ENCODE measurements around the gene ESRRG.
"Not testable (repeated sequence)": the region's sequence is repeated elsewhere in the genome, so short reads cannot be mapped to it uniquely, and the experiment has no call there.

Gene ESRRG

DNA sequence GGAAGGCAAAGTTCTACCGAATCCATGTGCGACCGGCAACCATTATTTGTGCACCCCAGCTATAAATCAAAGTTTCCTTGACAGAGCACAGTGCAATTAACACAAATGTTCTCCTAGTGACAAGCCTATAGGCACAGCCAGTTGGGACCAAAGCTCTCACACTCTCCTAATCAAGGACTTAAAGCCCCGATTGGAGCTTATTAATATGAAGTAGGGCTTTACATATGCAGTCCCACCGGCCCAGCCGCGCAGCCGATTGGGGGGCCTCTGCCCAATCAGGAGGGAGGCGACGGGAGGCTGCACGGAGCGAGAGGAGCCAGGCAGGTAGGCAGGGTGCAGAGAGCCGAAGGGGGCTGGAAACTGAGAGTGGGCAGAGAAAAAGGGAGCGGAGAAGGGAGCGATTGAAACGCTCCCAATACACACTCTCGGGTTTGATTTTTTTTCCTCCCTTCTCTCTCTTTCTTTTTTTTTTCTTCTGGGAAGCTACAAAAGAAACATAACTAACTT, at the start of gene ESRRG:
TSS of gene ESRRG (minus strand) at position 156 of the 507 bp plus-strand sequence. CDS start at position 26, 130 bp downstream.
- DNase-seq: peak in 1 of 2 donors; percentile 1

DNA sequence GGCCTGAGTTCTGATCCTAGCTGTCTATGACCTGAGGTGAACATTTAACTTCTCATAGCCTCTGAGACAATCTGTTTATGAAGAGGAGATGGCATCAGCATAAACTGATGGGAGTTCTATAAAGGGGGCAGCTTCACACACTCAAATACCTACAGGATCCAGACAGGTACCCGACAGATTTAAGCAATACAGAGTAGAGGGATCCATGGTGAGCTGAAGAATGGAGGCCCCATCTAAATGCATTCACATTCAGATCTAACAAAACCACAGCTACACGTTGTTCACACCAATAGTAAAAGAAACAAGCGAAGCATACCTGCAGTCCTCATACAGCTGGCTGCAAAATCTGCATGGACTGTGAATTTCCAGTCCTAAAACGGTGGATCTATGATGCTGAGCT, 48.7 kb upstream of the ESRRG start:
- DNase-seq: no peak

- DNase-seq: no peak
These were observed 43.6 kb upstream of the ESRRG start for GRCh38 chr1:216766633-216767327.

DNA sequence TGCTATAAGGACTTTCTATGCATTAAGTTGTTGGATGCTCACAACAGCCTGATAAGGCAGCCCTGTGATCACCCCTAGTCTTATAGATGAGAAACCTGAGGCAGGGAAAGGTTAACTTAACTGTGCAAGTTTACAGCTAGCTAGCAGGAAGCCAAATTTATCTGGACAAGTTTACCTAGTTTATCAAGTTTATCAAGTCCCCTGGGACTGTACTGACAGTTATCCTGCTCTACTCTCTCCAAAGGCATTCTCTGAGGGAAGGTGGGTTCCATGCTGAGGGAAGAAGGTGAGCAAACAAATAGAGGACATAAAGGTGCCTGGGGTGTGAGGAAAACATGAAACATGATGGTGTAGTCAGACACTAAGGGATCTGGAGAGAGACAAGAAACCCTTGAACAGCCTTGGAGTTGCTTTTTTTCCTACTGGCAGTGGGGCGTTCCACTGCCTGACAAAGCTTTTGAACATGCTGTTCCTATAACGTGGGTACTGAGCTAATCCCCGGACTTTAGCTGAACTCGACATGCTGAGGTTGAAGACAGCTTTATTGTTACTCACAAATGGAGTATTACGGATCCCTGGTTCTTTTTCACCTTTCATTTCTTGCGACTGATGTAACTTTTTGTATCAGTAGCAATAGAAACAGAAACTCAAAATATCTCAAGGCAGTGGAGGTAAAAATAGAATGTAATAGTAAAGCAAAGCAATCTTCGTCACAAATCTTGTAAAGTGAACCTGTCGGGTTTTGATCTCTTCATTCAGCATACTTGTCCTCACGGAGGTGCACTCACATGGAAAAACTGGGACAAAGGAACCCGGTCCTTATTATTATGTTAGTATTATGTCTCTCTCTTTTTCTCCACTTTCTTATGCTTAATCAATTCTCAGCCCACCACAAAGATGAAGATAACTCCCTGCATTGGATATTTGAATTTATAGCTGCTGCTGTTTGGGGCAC, 42.4 kb upstream of the ESRRG start:
- no peak for DNase-seq

- DNase-seq: no peak
These were observed 34.9 kb upstream of the ESRRG start for GRCh38 chr1:216758161-216758560.

DNA sequence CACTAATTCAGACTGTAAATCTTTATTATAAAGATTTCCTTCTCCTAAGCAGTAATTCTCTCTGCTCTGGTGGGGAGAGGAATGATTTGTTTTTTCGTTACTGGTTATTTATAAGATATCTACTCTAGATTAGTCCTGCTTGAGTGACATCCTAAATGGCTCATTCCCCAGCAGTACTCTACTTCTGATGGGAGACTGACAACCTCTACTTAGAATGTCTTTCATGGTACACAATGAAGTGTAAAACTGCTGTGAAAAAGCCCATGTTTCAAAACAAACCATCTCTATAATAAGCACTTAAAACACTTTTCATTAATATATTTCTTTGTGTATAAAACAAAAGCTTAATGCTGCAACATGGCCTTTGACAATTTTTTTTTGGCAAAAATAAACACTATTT, 33.9 kb upstream of the ESRRG start:
- no peak for DNase-seq

GRCh38 chr1:216750961-216751360, 27.7 kb upstream of the ESRRG start:
- no peak for DNase-seq

GRCh38 chr1:216750031-216750627, 26.9 kb upstream of the ESRRG start:
- DNase-seq: no peak

GRCh38 chr1:216749232-216749631, 26.0 kb upstream of the ESRRG start:
- no peak for DNase-seq

DNA sequence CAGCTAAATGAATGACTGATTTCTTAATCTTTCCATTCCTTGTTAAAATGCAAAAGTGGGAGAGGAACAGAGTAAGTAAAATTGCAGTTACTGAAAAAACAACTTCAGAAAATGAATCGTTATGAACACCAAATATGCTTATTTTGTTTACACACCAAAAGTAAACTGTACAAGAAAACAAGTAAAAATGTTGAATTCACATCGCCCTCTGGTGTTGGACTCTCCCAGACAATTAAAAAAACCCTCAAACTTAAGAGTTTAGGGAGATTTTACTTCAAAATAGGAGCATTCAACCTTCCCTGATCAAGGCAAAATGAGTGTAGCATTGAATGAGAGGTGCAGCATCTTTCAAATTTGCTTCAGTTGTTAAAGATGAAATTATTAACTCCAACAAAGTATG, 19.4 kb upstream of the ESRRG start:
- no peak for DNase-seq

DNA sequence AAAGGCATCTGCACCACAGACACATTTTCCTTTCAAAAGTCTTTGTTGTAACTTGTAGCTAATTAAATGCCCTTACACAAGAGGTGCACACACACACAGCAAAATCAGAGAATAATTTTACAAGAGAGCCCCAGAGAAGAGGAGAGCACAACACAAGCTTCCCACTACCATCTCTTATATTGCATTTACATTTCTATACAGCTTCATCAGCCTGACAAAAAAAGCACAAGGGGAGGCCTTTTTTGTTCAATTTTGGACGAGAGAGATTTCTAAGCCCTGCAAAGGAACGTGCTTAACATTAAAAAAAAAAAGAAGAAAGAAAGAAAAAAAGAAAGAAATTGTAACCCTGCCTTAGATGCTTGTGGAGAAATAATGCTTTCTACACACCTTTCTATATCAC, 17.1 kb upstream of the ESRRG start:
- DNase-seq: no peak

DNA sequence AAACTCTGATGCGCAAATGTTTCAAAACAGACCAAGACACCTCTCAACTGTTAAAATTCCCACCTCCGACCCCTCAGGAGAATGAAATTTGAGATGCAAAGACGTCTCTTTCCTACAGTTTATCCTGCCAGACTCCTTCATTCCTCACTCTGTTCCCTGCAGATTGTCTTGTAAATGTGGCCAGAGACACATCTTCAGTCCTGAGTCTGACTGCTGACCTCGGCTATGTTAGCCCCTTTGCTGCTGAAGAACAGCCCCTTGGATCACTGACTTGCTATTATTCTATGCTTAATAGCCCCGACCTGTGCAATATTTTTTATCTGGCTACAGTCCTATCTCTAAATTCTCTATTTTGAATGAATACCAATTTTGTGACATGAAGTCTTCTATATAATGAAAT, 16.6 kb upstream of the ESRRG start:
- DNase-seq: no peak

- no peak for DNase-seq
These were observed 8.9 kb upstream of the ESRRG start for GRCh38 chr1:216732121-216732520.

GRCh38 chr1:216731562-216731961, 8.3 kb upstream of the ESRRG start:
- DNase-seq: no peak

GRCh38 chr1:216726435-216726834, 3.2 kb upstream of the ESRRG start:
- DNase-seq: no peak

DNA sequence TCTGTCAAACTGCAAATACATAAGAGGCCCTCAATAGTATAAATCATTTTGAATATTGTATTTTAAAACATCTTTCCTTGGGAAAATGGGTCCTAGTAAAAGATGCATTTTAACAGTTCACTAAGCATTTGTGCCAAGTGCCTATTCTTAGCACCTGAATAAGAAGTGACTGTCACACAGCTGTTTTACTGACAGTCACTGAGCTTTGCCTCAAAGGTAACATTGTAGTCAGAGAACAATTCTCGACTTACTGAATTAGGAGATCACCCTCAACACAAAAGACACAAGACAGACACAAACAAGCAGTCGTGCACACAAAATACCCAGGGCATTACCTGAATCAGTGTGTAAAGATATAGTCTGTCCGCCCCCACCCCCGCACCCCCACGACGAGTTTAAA, 408 bp downstream of the ESRRG start:
- no peak for DNase-seq

DNA sequence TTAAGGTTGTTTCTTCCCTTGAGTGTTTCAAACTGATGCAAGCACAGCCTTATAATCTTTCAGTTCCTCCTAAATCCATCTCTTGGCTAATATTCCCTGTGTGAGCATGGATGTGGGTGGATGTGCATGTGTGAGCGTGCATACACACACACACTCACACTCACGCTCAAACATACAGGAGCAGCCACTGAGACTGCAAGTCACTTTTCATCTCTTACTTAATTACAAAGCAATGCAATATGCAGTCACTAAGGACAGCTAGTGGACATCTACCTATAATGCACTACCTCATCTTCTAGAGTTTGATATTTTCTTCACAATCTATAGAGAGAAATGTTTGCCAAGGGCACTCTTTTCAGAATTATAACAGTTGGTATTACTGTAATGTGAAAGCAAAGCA, 1.4 kb downstream of the ESRRG start:
- no peak for DNase-seq

DNA sequence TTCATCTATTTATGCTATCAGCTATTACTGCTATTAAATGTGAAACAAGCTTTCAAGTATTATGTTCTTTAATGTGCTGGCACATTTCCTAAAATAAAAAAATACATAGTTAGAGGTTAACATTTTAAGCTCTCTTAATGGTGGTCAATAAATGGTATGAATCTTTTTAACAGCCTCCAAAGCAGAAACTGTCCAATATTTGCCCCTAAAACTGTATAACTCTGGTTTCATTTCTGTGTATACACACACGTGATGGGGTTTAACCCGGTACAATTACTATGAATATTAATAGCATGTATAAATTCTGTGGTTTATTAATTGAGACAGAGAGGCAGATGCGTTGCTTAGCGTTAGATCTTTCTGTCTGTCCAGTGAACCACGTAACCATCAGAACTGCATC, 2.2 kb downstream of the ESRRG start:
- no peak for DNase-seq

GRCh38 chr1:216711712-216712111, 11.5 kb downstream of the ESRRG start:
- no peak for DNase-seq

- no peak for DNase-seq
These were observed 12.5 kb downstream of the ESRRG start for GRCh38 chr1:216710598-216711333.

DNA sequence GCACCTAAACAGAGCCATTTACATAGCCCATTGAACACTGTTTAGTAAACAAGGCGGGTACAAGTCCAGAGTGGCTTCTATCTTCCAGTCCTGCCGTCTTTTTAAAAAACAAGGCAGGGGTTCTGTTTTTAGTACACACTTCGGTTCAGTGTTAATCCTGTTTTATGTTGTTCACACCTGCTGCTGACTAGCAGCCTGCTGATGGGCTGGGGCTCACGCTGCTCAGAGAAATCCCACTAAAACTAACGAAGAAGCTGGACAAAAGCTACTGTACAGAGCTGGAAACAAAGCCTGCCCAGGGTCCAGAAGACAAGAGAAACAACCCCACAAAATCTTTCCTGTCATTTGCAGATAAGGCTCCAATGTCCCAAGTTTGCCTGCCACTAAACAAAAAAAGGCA, 13.2 kb downstream of the ESRRG start:
- DNase-seq: no peak

DNA sequence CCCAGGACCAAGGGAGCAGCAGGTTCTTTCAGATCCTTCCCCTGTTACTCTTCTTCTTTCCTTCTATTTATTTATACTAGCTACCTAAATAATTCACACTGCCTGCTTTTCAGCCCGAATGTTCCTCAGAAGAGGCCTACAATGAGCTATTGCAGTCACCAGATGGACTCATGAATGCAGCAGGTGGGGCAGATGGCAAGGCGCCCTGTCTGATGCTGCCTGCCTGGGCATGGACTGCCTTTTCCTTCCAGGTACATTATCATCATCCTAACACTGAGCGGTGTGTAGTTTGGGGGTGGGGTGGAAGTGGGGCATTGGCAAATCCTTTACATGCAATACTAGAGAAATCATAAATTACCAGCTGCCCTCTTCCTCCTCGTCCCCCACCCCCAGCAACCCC, 17.6 kb downstream of the ESRRG start:
- no peak for DNase-seq

DNA sequence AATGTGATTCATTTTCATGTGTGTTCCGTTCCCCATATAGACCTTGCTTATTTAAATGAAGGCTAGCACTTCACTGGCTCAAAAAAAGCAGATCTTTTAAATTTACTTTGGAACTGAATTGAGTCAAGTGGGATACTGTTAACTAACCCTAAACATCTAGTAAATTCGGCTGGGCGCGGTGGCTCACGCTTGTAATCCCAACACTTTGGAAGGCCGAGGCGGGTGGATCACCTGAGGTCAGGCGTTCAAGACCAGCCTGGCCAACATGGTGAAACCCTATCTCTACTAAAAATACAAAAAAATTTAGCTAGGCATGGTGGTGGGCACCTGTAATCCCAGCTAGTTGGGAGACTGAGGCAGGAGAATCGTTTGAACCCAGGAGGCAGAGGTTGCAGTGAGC, 19.2 kb downstream of the ESRRG start:
- not testable (repeated sequence) for DNase-seq
